HPDE6-E6E7 (cell line): ENCODE results near the gene PRMT9.

ENCODE experiments used
- DNase-seq: peaks from one replicate; pipeline ENCODE4 v3.0.0; 2011; ENCODE audit warnings: missing footprints; ENCODE audit errors: extremely low spot score

PRMT9 gene

GRCh38 chr4:147678796-147679549 is 5.0 kb downstream of the PRMT9 start:
- DNase-seq = no peak

DNA sequence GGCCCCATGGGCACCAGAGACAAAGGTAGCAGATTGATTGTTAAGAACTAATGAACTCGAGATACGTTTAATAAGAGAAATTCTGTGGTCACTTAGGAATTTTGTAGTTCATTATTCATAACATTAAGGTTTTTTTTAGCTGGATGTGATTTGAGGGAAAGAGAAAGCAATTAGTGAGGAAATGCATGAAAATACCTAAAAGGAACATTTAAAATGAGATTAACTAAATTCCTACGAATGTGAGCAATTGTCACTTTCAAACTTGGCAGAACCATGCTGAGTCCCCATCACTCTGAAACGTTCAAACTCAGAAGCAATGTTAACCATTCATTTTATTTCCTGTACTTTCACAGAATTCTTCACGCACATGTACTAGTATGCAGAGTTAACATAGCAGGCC is 5.9 kb downstream of the PRMT9 start:
- DNase-seq = no peak

DNA sequence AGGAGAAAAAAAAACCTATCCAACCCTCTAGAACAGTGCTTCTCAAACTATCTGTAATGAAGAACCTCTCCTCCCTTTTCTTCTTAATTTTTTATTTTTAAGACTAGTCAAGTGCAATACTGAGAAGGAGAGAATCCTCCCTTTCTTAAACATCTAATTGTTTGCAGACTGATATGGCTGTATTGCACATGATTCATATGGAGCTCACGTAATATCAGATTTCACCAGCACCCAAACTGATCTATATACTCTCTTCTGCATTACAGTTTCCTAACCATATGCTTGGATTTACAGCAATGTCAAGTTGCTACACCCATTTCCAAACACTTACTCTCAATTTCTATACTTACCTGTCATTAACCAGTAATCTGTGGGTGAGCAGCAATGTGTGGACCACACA is 9.5 kb downstream of the PRMT9 start:
- no peak for DNase-seq

DNA sequence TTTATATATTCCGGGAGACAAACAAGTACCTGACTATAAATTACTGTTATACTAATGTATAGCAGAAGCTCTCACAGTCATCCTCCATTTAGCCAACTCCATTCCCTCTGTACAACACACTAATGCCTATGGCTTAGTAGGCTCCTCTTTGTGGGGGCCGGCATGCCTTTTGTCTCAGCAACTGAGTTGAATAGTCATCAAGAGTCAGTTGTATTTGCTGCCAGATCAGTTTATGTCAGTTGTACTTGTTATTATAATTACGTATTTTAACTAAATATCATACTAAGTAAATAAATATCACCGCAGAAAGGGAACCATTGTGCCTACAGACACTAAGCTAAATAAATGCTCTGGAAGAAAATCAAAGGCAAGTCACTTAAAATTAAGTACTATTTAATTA is 9.9 kb downstream of the PRMT9 start:
- DNase-seq = no peak

GRCh38 chr4:147658501-147658900 is 25.5 kb downstream of the PRMT9 start:
- DNase-seq = no peak

- no peak for DNase-seq
These were observed 28.3 kb downstream of the PRMT9 start for GRCh38 chr4:147655639-147656038.

GRCh38 chr4:147651563-147651962 is 32.4 kb downstream of the PRMT9 start:
- no peak for DNase-seq

DNA sequence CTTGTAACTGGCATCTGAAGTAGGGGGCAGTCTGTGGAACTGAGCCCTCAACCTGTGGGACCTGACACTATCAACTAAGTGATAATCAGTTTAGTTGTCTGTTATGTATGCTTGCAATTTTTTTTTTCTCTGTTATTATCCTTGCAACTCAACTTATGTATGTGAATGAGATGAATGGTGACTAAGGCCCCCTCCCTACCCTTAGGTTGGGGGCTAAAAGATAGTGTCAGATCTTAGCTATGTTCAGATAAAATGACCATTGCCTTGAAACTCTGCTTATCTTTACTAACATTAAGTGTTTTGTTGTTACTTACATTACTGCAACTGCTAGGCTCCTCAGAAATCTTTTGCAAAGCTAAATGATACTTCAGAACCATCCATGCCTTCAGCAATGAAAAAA is 35.3 kb downstream of the PRMT9 start:
- DNase-seq = no peak

- DNase-seq = no peak
These were observed 38.9 kb downstream of the PRMT9 start for GRCh38 chr4:147645099-147645498.

DNA sequence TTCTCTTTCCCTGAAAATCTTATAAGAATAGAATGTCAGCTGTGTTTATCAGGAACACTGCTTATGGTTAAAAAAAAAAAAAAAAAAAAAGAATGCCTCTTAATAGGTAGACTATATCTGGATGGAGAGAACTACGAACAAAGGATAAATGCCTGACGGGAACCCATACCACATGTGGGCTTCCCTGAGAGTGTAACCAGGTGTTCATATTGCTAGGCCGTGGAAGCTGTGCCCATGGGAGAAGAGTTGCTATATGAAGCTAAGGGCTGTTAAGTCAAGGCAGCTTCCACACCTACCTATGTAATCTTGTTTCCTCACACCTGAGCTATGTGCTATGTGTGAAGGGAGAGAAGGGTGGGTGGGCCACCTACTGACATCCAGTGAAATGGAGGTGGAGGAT is 39.5 kb downstream of the PRMT9 start:
- DNase-seq = no peak

DNA sequence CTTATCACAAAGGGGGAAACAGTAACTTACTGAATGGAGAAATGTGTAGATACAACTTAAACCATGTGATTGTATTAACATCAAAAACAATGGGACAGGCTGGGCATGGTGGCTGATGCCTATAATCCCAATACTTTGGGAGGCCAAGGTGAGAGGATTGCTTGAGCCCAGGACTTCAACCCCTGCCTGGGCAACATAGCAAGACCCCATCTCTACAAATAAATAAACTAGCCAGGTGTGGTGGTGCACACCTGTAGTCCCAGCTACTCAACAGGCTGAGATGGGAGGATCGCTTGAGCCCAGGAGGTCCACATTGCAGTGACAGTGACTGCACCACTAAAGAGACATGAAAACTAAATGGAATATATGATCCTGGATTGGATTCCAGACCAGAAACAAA is 40.3 kb downstream of the PRMT9 start:
- DNase-seq = no peak

DNA sequence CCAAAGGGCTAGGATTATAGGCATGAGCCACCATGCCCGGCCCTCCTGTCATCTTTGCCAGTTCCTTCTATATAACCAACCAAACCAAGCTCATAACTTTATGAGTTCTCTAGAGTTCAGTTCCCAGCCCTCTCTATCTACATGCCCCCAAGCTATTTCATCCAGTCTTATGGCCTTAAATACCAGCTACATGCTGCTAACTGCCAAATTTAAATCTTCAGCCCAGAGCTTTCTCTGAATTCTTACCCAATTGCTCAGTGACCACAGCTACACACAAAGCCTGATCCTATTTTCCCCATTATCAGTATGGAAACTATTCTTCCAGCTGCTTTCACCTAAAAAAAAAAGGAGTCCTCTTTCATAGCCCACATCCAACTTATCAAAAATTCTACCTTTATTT is 43.6 kb downstream of the PRMT9 start:
- no peak for DNase-seq

- no peak for DNase-seq
These were observed 44.6 kb downstream of the PRMT9 start for GRCh38 chr4:147639388-147639787.

- DNase-seq = no peak
These were observed 45.0 kb downstream of the PRMT9 start for GRCh38 chr4:147638942-147639341.

DNA sequence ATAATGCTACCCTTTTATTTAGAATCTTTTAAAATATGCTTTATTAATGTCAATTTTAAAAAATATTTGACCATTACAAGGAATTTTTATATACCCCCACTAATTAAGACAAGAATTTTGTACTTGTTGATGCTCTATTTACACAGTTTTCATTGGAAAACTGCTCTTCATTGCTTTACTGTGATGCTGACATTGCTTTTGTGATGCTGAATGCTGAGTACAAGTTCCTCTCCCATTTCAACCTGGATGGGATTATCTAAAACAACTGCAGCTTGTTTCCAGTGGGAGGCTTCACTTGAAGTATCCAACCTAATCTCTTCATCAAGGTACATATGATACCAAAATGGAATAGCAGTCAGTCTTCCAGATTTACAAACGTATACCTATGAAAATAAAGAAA is 45.6 kb downstream of the PRMT9 start:
- DNase-seq = no peak

GRCh38 chr4:147635348-147635747 is 48.6 kb downstream of the PRMT9 start:
- DNase-seq = no peak

DNA sequence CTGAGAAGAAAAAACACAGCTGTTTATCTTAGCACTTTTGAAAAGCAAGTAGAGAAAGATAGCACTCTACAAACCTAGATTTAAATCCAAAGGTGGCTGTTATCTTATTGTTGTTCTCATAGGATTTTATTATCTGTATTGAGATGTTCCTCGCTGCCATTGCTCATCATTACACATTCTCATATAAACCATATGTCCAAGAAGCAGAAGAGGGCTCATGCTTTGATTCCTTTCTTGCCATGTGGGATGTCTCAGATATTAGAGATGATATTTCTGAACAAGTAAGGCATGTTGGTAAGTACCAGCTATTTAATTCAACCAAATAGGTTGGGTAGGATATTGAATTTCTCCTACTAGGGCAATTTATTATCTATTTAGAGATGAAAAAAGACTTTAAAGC is 50.3 kb downstream of the PRMT9 start:
- DNase-seq = no peak

GRCh38 chr4:147633113-147633512 is 50.9 kb downstream of the PRMT9 start:
- no peak for DNase-seq

DNA sequence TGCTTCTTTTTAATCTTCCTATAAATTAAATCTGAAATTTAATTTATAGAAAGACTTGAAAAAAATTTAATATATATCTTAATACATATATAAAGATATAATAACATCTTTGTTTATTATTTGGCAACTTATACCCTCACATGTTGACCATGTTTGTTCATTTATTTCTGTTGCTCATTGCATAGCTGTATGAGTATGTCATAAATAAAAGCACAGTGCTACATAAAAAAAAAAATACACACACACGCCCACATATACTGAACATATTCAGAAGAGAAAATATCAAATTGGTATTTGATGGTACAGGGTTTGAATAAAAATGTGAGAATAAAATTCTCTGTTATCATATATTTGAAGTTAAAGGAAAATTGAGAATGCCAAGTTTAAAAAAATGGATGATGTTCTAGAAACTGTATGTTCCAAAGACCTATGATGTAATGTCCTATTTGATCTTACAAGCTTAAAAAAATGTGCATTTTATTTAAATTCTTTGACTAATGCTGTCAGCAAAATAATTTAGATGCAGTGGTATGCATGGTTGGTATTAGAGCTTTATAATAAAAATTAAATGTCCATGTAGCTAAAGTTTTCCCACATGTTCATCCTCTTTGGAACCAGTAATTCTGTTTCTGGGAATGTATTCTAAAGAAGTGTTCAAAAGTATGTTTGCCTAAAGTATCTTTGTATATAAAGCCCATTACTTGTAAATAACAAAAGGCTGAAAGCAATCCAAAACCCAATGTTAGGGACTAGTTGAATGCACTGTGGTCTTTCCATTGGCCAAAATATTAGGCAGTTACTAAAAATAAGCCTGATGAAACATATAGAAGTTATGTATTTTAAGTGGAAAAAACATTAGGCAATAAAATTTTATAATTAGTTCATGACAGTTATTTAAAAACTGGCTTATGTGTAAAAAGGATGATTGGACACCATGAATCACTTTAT is 53.9 kb downstream of the PRMT9 start:
- no peak for DNase-seq

GRCh38 chr4:147628415-147628814 is 55.5 kb downstream of the PRMT9 start:
- no peak for DNase-seq

DNA sequence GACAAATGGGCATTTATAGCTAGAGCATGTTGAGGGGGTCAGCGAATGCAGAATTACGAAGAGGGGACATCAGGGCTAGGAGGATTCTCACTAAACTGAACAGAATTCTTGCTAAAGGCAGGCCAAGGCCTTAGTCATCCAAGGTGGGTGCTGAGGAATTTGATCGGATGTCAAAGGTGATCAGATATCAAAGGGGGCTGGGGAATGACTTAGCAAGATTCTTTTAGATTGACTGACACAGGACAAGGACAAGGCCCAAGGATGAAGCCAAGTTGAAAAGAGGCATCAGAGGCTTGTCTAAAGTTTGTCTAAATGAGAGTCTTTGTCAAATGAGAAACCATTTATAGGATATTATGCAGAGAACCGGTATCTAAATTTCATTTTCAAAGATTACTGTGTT is 57.1 kb downstream of the PRMT9 start:
- DNase-seq = no peak

- no peak for DNase-seq
These were observed 58.2 kb downstream of the PRMT9 start for GRCh38 chr4:147625733-147626132.

DNA sequence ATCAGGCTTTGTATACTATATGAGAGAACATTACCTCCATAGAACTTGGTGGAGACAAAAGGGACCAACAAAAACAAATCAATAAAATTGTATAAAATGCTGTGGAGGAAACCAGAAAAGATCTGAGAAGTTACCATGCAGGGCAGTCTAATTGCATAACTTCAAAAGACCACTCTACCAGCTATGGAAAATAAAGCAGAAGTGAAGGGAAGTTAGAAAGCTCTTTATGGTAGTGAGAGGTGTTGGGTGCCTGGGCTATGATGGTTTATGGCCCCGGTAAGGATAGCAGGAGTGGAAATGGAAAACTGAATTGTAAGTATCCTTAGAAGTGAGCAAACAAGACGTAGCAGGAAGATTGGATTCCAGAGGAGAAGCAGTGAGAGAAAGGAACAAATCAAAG is 63.6 kb downstream of the PRMT9 start:
- no peak for DNase-seq
